Measurements from ENCODE around the gene M1AP.

DNA sequence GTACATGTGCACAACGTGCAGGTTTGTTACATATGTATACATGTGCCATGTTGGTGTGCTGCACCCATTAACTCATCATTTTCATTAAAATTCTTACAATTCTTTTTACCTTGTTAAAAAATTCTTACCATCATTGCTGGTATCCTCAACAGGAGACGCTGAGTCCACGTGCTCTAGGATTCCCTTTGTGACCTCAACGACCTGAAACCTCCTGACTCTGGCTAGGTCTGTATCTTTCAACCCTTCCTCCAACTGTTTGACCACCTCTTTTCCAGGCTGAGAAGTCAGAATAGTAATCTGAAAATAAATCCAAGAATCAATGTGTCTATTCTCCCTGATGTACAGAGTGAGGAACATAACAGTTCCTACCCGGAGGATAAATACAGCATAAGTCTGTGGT is 41.2 kb downstream of the M1AP start:
- TF ChIP-seq, protein P1, sequence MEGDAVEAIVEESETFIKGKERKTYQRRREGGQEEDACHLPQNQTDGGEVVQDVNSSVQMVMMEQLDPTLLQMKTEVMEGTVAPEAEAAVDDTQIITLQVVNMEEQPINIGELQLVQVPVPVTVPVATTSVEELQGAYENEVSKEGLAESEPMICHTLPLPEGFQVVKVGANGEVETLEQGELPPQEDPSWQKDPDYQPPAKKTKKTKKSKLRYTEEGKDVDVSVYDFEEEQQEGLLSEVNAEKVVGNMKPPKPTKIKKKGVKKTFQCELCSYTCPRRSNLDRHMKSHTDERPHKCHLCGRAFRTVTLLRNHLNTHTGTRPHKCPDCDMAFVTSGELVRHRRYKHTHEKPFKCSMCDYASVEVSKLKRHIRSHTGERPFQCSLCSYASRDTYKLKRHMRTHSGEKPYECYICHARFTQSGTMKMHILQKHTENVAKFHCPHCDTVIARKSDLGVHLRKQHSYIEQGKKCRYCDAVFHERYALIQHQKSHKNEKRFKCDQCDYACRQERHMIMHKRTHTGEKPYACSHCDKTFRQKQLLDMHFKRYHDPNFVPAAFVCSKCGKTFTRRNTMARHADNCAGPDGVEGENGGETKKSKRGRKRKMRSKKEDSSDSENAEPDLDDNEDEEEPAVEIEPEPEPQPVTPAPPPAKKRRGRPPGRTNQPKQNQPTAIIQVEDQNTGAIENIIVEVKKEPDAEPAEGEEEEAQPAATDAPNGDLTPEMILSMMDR (IDR thresholded peaks at IDR 0.05): no peak
- TF ChIP-seq POLR2A (IDR thresholded peaks at IDR 0.05): no peak

Measured in thyroid gland (tissue), 4 donors.